ENCODE results near the gene DIS3L2. TPM values are rescaled to one million over a fixed set of nuclear protein-coding genes. Genes with fewer than 3 reads are reported as not detected.

Gene DIS3L2
- total RNA-seq, 1 donor from 2014 or later: 25.2 TPM

GRCh38 chr2:232116852-232117251 is 155.3 kb downstream of the DIS3L2 start:
- no peak for TF ChIP-seq CTCF (IDR thresholded peaks at IDR 0.05; ENCODE audit: insufficient read depth, low read length, poor library complexity, severe bottlenecking)
- no peak for DNase-seq (ENCODE audit: low read depth)
- H3K36me3 ChIP-seq (ENCODE audit: control insufficient read depth, insufficient read depth, low read length): no peaks in the 10 kb centered on the region
- H3K4me3 ChIP-seq (ENCODE audit: low read depth, low read length): no peak overlapping the region
- H3K27me3 ChIP-seq (ENCODE audit: control insufficient read depth, insufficient read depth, low read length): no peaks in the 10 kb centered on the region

DNA sequence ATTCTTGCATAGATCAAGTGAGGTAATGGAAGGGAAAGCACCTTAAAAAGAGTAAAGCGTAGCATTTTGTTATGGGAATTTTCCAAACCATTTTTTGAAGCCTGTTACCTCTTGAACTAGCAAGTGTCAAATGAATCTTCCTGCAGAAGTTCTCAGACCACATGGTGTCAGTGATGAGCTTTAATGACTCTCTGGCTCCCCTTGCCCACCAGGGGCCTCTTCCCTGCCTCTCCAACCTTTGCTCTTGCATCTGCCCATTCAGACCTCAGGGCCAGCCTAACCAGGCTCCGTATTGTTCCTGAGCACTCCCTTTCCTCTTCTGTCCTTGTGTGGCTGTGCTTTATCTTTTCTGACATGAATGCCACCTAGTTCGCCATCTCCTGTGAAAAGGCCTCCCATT is 155.9 kb downstream of the DIS3L2 start:
- H3K36me3 ChIP-seq (ENCODE audit: control insufficient read depth, insufficient read depth, low read length): no peaks in the 10 kb centered on the region
- H3K4me3 ChIP-seq (ENCODE audit: low read depth, low read length): no peak overlapping the region
- no peak for DNase-seq (ENCODE audit: low read depth)
- TF ChIP-seq CTCF (IDR thresholded peaks at IDR 0.05; ENCODE audit: insufficient read depth, low read length, poor library complexity, severe bottlenecking): no peak
- H3K27me3 ChIP-seq (ENCODE audit: control insufficient read depth, insufficient read depth, low read length): no peaks in the 10 kb centered on the region

GRCh38 chr2:232120911-232121310 is 159.4 kb downstream of the DIS3L2 start:
- no peak overlapping the region for H3K4me3 ChIP-seq (ENCODE audit: low read depth, low read length)
- no peak for DNase-seq (ENCODE audit: low read depth)
- no peak for TF ChIP-seq CTCF (IDR thresholded peaks at IDR 0.05; ENCODE audit: insufficient read depth, low read length, poor library complexity, severe bottlenecking)
- H3K27me3 ChIP-seq (ENCODE audit: control insufficient read depth, insufficient read depth, low read length): no peaks in the 10 kb centered on the region
- H3K36me3 ChIP-seq (ENCODE audit: control insufficient read depth, insufficient read depth, low read length): no peaks in the 10 kb centered on the region

DNA sequence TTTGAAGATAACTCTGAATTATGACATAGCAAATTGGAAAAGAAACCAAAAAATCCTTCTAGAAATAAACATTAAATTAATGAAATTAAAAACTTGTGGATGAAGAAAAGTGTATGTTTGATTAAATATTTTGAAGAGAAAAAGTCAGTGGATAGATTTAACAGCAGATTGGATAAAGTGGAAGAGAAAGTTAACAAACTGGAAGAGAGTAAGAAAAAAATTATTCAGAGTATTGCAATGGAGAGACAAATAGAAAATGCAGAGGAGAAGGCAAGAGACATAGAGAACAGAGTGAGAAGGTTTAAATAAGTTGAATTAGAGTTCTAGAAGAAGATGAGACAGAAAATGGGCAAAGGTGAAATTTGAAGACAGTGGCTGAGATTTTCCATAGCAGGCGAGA is 162.8 kb downstream of the DIS3L2 start:
- no peaks in the 10 kb centered on the region for H3K36me3 ChIP-seq (ENCODE audit: control insufficient read depth, insufficient read depth, low read length)
- H3K27me3 ChIP-seq (ENCODE audit: control insufficient read depth, insufficient read depth, low read length): no peaks in the 10 kb centered on the region
- TF ChIP-seq CTCF (IDR thresholded peaks at IDR 0.05; ENCODE audit: insufficient read depth, low read length, poor library complexity, severe bottlenecking): no peak
- H3K4me3 ChIP-seq (ENCODE audit: low read depth, low read length): no peak overlapping the region
- no peak for DNase-seq (ENCODE audit: low read depth)

DNA sequence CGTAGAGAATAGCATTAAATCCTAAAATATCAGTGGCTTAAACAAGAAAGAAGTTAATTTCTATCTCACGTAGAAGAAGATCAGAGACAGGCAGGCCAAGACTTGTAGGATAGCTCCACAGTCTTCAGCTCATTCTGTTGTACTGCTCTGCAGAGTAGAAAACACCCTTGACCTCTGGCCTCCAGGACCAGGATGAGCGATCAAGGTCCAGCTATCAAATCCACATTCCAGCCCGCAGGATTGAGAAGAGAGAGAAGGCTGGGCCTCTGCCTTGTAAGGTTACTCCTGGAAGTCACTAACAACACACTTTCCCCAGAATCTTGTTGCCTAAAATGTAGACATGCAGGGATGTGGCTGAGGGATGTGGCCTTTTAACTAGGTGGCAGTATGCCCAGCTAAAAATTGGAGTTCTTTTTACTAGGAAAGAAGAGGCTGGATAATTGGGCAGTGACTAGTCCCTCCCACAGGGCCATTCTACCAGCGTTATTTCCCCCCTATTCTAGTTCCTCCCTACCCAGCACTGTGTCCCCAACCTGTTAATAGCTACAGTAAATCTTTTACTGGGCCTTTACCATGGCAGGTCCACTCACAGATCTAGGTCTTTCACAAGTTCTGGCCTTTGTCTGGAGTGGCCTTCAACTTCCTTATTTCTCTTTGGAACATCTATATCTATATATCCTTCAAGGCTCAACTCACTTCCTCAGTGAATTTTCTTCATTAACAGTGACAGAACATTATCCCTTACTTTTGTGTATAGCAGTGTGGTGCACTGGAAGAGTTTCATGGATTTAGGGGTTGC is 165.0 kb downstream of the DIS3L2 start:
- no peak for DNase-seq (ENCODE audit: low read depth)
- H3K36me3 ChIP-seq (ENCODE audit: control insufficient read depth, insufficient read depth, low read length): no peaks in the 10 kb centered on the region
- H3K27me3 ChIP-seq (ENCODE audit: control insufficient read depth, insufficient read depth, low read length): no peaks in the 10 kb centered on the region
- TF ChIP-seq CTCF (IDR thresholded peaks at IDR 0.05; ENCODE audit: insufficient read depth, low read length, poor library complexity, severe bottlenecking): no peak
- H3K4me3 ChIP-seq (ENCODE audit: low read depth, low read length): no peak overlapping the region

DNA sequence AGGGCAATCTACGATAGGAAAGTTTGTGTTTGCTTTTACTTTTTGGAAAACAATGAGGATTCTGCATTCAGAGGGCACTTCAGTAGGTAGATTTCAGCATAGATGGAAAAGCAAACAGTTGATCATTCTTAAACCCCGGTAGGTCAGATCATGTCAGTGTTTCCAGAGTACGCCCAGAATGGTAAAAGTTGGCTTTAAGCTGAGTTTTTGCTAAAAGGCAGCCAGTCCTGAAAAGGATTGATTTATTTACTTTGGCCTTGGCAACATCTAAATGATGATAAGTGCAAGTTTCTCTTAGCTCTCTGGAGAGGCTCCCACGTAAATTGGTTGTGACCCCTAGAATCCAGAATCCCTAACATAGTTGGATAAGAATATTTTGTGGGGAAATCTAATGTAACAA is 168.0 kb downstream of the DIS3L2 start:
- Histone ChIP-seq H3K27me3 (ENCODE audit: control insufficient read depth, insufficient read depth, low read length) (no peaks in the 10 kb centered on the region), H3K36me3 (ENCODE audit: control insufficient read depth, insufficient read depth, low read length) (no peaks in the 10 kb centered on the region), H3K4me3 (ENCODE audit: low read depth, low read length) (no peak overlapping the region)
- no peak for TF ChIP-seq CTCF (IDR thresholded peaks at IDR 0.05; ENCODE audit: insufficient read depth, low read length, poor library complexity, severe bottlenecking)
- DNase-seq (ENCODE audit: low read depth): no peak

Measured in kidney epithelial cell (primary cell).